NCI-H446 (cell line): ENCODE results near the gene LACTBL1.

Experiments
- DNase-seq, 2 experiments: peaks; one replicate each; lab custom pipeline; 2025; lab: John Stamatoyannopoulos, UW

The LACTBL1 gene

GRCh38 chr1:22913421-22914141 is 59.1 kb downstream of the LACTBL1 start:
- DNase-seq, result no peak

GRCh38 chr1:22912311-22912710 is 60.4 kb downstream of the LACTBL1 start:
- DNase-seq, result no peak

DNA sequence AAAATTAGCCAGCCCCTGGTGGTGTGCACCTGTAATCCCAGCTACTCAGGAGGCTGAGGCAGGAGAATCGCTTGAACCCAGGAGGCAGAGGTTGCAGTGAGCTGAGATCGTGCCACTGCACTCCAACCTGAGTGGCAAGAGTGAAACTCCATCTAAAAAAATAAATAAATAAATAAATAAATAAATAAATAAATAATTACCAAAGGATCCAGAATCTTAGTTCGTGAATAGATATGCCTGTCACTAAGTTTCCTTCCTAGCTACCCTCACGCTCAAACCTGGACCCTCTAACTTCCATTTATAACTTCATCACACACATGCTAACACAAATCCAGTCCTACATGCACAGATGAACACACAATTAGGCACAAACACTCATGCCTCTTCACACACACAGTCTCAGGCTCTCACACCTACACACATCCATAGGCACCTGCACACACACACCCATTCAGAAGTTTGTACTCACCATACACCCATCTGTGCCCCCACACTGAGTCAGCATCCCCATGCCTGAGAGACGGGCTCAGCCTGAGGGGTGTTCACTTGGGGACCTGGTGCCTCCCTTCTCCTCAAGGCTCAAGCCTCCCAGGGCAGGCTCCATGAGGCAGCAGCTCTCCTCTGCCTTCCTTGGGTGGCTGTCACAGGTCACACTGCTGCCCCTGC is 61.5 kb downstream of the LACTBL1 start:
- DNase-seq, result no peak

DNA sequence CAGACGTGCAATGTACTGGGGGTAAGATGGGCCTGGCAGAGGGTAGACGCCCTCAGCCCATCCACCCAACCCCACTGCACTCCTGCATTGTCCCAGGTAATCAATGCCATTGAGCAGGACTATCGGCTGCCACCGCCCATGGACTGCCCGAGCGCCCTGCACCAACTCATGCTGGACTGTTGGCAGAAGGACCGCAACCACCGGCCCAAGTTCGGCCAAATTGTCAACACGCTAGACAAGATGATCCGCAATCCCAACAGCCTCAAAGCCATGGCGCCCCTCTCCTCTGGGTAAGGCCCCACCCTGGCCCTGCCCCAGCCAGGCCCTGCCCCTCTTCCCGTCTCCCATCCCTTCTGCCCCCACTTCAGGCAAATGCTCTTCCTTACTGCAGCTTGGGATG is 62.4 kb downstream of the LACTBL1 start:
- DNase-seq, result no peak

GRCh38 chr1:22908880-22909426 is 63.7 kb downstream of the LACTBL1 start:
- no peak for DNase-seq

DNA sequence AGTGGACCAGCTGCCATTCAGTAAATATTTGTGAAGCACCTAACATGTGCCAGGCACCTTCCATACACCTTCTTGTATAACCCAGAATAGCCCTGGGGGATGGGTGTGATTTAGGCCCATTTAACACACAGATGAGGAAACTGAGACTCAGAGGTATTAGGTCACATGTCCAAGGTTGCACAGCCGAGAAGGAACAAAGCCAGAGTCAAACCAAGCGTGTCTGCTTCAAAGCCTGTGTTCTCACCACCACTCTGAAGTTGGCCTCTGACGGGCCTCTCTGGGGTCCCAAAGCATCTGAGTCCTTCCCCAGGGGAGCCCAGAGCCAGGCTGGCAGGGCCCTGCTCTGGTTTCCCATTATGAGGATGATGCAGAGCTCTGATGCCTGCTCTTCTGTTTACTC is 65.1 kb downstream of the LACTBL1 start:
- DNase-seq, result no peak

- no peak for DNase-seq
Measured at GRCh38 chr1:22906968-22907367, 65.7 kb downstream of the LACTBL1 start.

- DNase-seq, result no peak
Measured at GRCh38 chr1:22903113-22903512, 69.6 kb downstream of the LACTBL1 start.
